ENCODE results near the gene GTF2H2C_2.
"Not testable (repeated sequence)": the region's sequence is repeated elsewhere in the genome, so short reads cannot be mapped to it uniquely, and the experiment has no call there.

GTF2H2C_2 gene

GRCh38 chr5:70459188-70459587 lies 44.0 kb downstream of the GTF2H2C_2 start:
- H2AFZ ChIP-seq (ENCODE audit: low read depth, low read length, poor library complexity, severe bottlenecking); H4K20me1 ChIP-seq (ENCODE audit: insufficient read depth); DNase-seq (ENCODE audit: low read depth, low spot score); H3K4me2 ChIP-seq (ENCODE audit: low read length); H3K9me3 ChIP-seq (ENCODE audit: control insufficient read depth in 1 of 2, insufficient read depth in 1 of 2, low read depth in 1 of 2, low read length in 2 of 2); H3K4me1 ChIP-seq (ENCODE audit: control insufficient read depth in 1 of 2, insufficient read depth in 2 of 2, low read length in 2 of 2); H3K36me3 ChIP-seq (ENCODE audit: control insufficient read depth in 1 of 2, insufficient read depth in 2 of 2, low read length in 2 of 2); H3K9ac ChIP-seq (ENCODE audit: low read length); H3K27ac ChIP-seq (ENCODE audit: low read depth, low read length); RAD21 ChIA-PET (ENCODE audit: low non-redundant PET in 1 of 2, low total read pairs in 2 of 2, uncharacterized antibody in 2 of 2, unreplicated experiment in 2 of 2); H3K79me2 ChIP-seq (ENCODE audit: insufficient read depth, low read length); H3K4me3 ChIP-seq (replicated peaks in 1 of 2; ENCODE audit: low read depth in 1 of 2, low read length in 2 of 2); POLR2A ChIA-PET; H3K27me3 ChIP-seq (ENCODE audit: insufficient read depth, low read length); CTCF ChIA-PET; intact Hi-C loops (cut with micrococcal nuclease); ATAC-seq; H3K9me2 ChIP-seq (ENCODE audit: insufficient read depth); BruUV-seq (replicated peaks): not testable (repeated sequence)

DNA sequence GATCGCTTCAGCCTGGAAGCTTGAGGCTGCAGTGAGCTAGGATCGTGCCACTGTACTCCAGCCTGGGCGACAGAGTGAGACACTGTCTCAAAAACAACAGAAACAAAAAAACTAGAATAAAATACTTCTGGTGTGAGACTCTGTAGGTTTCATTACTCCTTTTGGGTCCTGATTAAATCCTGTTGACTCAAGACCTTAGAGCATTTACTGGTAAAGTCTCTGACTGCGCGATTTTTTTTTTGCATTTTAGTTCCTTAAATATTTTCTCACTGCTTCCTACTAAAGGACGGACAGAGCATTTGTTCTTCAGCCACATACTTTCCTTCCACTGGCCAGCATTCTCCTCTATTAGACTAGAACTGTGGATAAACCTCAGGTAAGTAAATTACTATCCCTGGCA lies 46.8 kb downstream of the GTF2H2C_2 start:
- H3K36me3 ChIP-seq (ENCODE audit: control insufficient read depth in 1 of 2, insufficient read depth in 2 of 2, low read length in 2 of 2); H3K79me2 ChIP-seq (ENCODE audit: insufficient read depth, low read length); intact Hi-C loops (cut with micrococcal nuclease); H3K27ac ChIP-seq (ENCODE audit: low read depth, low read length); H2AFZ ChIP-seq (ENCODE audit: low read depth, low read length, poor library complexity, severe bottlenecking); DNase-seq (ENCODE audit: low read depth, low spot score); H3K27me3 ChIP-seq (ENCODE audit: insufficient read depth, low read length); POLR2A ChIA-PET; H3K9me3 ChIP-seq (ENCODE audit: control insufficient read depth in 1 of 2, insufficient read depth in 1 of 2, low read depth in 1 of 2, low read length in 2 of 2); H3K4me2 ChIP-seq (ENCODE audit: low read length); H3K9me2 ChIP-seq (ENCODE audit: insufficient read depth); H3K4me1 ChIP-seq (ENCODE audit: control insufficient read depth in 1 of 2, insufficient read depth in 2 of 2, low read length in 2 of 2); H3K9ac ChIP-seq (ENCODE audit: low read length); CTCF ChIA-PET; H3K4me3 ChIP-seq (replicated peaks in 1 of 2; ENCODE audit: low read depth in 1 of 2, low read length in 2 of 2); BruUV-seq (replicated peaks); RAD21 ChIA-PET (ENCODE audit: low non-redundant PET in 1 of 2, low total read pairs in 2 of 2, uncharacterized antibody in 2 of 2, unreplicated experiment in 2 of 2); H4K20me1 ChIP-seq (ENCODE audit: insufficient read depth); ATAC-seq: not testable (repeated sequence)

DNA sequence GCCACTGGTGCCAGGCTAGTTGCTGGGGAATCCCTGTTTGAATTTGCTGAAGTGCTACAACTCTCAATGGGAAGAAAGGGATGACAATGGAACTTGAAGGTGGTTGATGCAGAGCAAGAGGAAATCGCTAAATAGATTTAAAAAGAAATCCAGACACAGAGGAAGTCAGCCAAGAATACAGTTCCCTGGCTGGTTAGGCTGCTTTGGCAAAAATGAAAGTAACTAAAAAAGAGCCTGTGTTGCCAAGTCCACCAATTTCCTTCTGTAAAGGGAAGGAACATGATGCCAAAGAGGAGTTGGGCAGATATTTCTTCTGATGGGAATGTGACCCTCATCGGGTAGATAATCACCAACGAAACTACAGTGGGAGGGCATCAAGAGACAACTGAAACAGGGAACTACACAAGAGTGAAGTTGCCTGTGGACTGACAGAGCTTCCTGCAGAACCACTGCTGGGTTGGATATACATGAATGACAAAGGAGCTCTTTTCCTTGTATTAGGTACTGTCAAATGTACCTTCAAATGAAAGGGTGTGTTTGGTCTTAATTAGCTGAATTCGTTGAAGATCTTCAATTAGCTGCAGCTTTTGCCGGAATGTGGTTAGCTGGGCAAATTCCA lies 49.0 kb downstream of the GTF2H2C_2 start:
- H3K79me2 ChIP-seq (ENCODE audit: insufficient read depth, low read length); DNase-seq (ENCODE audit: low read depth, low spot score); H3K4me2 ChIP-seq (ENCODE audit: low read length); H2AFZ ChIP-seq (ENCODE audit: low read depth, low read length, poor library complexity, severe bottlenecking); H3K9me3 ChIP-seq (ENCODE audit: control insufficient read depth in 1 of 2, insufficient read depth in 1 of 2, low read depth in 1 of 2, low read length in 2 of 2); POLR2A ChIA-PET; H3K27me3 ChIP-seq (ENCODE audit: insufficient read depth, low read length); CTCF ChIA-PET; H3K4me1 ChIP-seq (ENCODE audit: control insufficient read depth in 1 of 2, insufficient read depth in 2 of 2, low read length in 2 of 2); intact Hi-C loops (cut with micrococcal nuclease); H3K4me3 ChIP-seq (replicated peaks in 1 of 2; ENCODE audit: low read depth in 1 of 2, low read length in 2 of 2); H4K20me1 ChIP-seq (ENCODE audit: insufficient read depth); BruUV-seq (replicated peaks); H3K9ac ChIP-seq (ENCODE audit: low read length); H3K36me3 ChIP-seq (ENCODE audit: control insufficient read depth in 1 of 2, insufficient read depth in 2 of 2, low read length in 2 of 2); H3K9me2 ChIP-seq (ENCODE audit: insufficient read depth); RAD21 ChIA-PET (ENCODE audit: low non-redundant PET in 1 of 2, low total read pairs in 2 of 2, uncharacterized antibody in 2 of 2, unreplicated experiment in 2 of 2); ATAC-seq; H3K27ac ChIP-seq (ENCODE audit: low read depth, low read length): not testable (repeated sequence)

- ATAC-seq; H3K9ac ChIP-seq (ENCODE audit: low read length); CTCF ChIA-PET; RAD21 ChIA-PET (ENCODE audit: low non-redundant PET in 1 of 2, low total read pairs in 2 of 2, uncharacterized antibody in 2 of 2, unreplicated experiment in 2 of 2); H3K9me2 ChIP-seq (ENCODE audit: insufficient read depth); POLR2A ChIA-PET; H2AFZ ChIP-seq (ENCODE audit: low read depth, low read length, poor library complexity, severe bottlenecking); H3K36me3 ChIP-seq (ENCODE audit: control insufficient read depth in 1 of 2, insufficient read depth in 2 of 2, low read length in 2 of 2); H3K27me3 ChIP-seq (ENCODE audit: insufficient read depth, low read length); H4K20me1 ChIP-seq (ENCODE audit: insufficient read depth); H3K4me2 ChIP-seq (ENCODE audit: low read length); H3K27ac ChIP-seq (ENCODE audit: low read depth, low read length); H3K4me1 ChIP-seq (ENCODE audit: control insufficient read depth in 1 of 2, insufficient read depth in 2 of 2, low read length in 2 of 2); DNase-seq (ENCODE audit: low read depth, low spot score); H3K79me2 ChIP-seq (ENCODE audit: insufficient read depth, low read length); H3K4me3 ChIP-seq (replicated peaks in 1 of 2; ENCODE audit: low read depth in 1 of 2, low read length in 2 of 2); BruUV-seq (replicated peaks); intact Hi-C loops (cut with micrococcal nuclease); H3K9me3 ChIP-seq (ENCODE audit: control insufficient read depth in 1 of 2, insufficient read depth in 1 of 2, low read depth in 1 of 2, low read length in 2 of 2): not testable (repeated sequence)
Measured at GRCh38 chr5:70469926-70470509, 54.9 kb downstream of the GTF2H2C_2 start.

All from HCT116 (cell line).